ENCODE results near the gene FGFR3.

DNA sequence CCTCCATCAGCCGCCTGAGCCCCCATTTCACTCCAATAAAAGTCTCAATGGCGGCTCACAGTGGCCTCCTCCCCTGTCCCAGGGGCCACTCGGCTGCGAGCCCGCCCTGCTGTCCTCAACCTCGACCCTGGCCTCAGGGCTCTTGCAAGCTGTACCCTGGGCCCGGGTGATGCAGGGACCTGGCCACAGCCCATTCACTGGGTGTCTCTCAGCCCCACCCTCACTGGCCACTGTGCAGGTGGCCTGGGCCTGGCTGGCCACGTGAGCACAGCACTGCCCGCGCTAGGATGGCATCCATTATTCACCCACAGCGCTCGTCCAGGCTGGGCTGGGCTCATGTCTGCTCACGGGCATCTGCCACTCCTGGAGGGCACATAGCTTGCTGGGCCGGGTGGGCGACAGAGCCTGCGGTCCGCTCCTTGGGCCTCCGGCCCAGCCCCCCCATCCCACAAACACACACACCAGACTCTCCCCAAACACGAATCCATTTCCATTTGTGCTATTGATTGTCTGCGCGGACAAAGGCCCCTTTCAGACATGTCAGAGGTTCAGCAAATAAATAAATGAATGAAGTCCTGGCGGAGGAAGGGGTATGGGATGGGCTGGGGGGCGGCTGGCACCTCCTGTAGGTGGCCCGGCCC, 16.5 kb upstream of the FGFR3 start:
- TF ChIP-seq EZH2 (IDR thresholded peaks at IDR 0.05; ENCODE audit: insufficient read depth, poor library complexity, severe bottlenecking) = no peak
- TF ChIP-seq EZH2phosphoT487 (IDR thresholded peaks at IDR 0.05; ENCODE audit: insufficient read depth, low read depth) = no peak
